ENCODE data around the gene QKI.
"Not testable (repeated sequence)": the region's sequence is repeated elsewhere in the genome, so short reads cannot be mapped to it uniquely, and the experiment has no call there.

QKI gene

DNA sequence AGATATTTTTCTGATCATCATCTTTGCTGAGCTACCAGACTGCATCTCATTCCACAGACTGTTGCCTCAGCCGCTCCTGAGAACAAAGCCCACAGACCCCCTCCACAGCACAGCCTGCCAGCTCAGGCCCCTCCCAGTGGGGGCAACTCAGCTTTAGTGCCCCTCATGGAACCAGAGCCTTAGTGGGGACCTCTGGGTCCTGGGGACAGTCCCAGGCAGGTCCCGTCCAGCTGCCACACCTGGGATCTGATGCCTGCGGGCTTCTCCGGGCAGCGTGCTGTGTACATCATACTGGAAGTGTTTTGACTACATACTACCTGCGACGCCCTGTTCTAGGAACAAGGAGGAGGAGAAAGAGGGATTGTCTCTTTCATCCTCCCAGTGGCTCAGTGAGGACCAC is 38.3 kb upstream of the QKI start:
- Histone ChIP-seq H4K20me1 (no peaks in the 10 kb centered on the region), H3K9me3 (no peaks in the 10 kb centered on the region), H3K9ac (no peak overlapping the region), H3K27me3 (no peaks in the 10 kb centered on the region), H3K36me3 (no peaks in the 10 kb centered on the region), H3K27ac (no peak overlapping the region), H3K4me2 (no peak overlapping the region), H3K4me1 (peaks cover 17% of the 10 kb centered on the region), H3K4me3 (no peak overlapping the region)
- TF ChIP-seq Cebpa-rat (IDR thresholded peaks at IDR 0.05): no peak

DNA sequence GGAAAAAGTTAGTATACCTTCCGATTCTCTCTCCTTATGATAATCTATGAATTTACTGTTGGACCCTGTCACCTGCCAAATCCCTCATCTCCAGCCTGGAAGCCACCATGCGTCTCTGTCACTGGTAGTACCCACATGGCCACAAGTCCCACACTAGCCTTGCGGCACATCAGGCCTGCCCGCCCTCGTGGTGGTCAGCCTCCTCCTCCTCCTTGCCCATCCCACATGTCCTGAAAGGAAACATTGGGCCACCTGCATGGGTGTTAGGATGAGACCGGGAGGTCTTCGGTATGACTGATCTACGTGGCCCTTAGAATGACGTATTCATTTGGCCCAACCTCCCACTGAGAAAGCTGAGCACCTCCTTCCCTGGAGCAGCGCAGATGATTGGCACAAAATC is 37.0 kb upstream of the QKI start:
- Histone ChIP-seq H3K4me1 (peaks cover 14% of the 10 kb centered on the region), H3K27me3 (no peaks in the 10 kb centered on the region), H3K9ac (no peak overlapping the region), H4K20me1 (no peaks in the 10 kb centered on the region), H3K27ac (no peak overlapping the region), H3K4me2 (no peak overlapping the region), H3K36me3 (no peaks in the 10 kb centered on the region), H3K4me3 (no peak overlapping the region), H3K9me3 (no peaks in the 10 kb centered on the region)
- no peak for TF ChIP-seq Cebpa-rat (IDR thresholded peaks at IDR 0.05)

DNA sequence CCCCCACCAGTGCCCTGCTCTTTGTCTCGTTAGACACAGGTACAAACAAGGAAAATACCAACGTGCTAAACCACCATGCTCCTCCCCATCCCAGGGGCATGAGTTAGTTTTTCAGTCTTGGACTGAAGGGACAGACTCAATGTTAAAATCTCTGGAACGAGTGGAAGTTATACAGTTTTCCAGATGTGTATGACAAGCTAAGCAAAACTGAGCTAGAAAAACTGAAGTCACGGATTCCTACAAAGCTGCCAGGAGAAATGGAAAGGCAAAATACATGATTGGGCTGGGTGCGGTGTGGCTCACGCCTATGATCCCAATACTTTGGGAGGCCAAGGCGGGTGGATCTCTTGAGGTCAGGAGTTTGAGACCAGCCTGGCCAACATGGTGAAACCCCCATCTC is 34.3 kb upstream of the QKI start:
- no peak overlapping the region for H3K9ac ChIP-seq
- no peaks in the 10 kb centered on the region for H4K20me1 ChIP-seq
- no peak for TF ChIP-seq Cebpa-rat (IDR thresholded peaks at IDR 0.05)
- H3K27ac ChIP-seq: no peak overlapping the region
- no peaks in the 10 kb centered on the region for H3K27me3 ChIP-seq
- peaks cover 16% of the 10 kb centered on the region for H3K9me3 ChIP-seq
- H3K4me2 ChIP-seq: no peak overlapping the region
- no peaks in the 10 kb centered on the region for H3K36me3 ChIP-seq
- H3K4me1 ChIP-seq: peaks cover 8% of the 10 kb centered on the region
- H3K4me3 ChIP-seq: no peak overlapping the region

DNA sequence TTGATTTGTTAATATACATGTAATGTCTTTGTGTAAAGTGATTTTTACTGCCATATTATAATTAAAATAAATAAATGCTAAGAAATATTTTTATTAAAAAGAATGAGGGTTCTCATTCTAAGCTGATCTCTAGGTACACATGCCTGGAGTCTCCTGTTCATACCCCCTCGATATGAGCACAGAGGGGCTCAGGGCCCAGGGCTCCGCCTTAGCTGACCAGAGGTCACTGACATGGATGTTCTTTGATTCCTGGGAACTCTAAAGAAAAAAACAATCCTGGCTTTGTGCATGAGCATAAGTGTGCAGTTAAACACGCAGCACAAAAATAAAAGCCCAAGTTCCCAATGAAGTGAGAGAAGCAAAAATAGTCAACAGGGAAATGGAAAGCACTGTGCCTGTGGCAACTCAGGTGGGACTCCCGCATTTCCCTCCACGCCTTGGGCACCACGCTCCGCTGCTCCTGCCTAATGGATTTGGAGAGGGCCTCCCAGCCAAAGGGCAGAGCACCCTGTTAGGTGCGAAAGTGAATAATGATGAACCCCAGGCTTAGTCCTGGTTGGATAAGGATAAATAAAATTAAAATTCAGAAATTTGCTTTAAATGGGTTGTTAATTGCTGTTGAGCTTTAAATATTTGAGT is 33.3 kb upstream of the QKI start:
- H3K9me3 ChIP-seq: peaks cover 16% of the 10 kb centered on the region
- no peak for TF ChIP-seq Cebpa-rat (IDR thresholded peaks at IDR 0.05)
- no peak overlapping the region for H3K4me3 ChIP-seq
- H4K20me1 ChIP-seq: no peaks in the 10 kb centered on the region
- no peak overlapping the region for H3K9ac ChIP-seq
- H3K27ac ChIP-seq: no peak overlapping the region
- H3K27me3 ChIP-seq: no peaks in the 10 kb centered on the region
- no peak overlapping the region for H3K4me2 ChIP-seq
- no peaks in the 10 kb centered on the region for H3K36me3 ChIP-seq
- no peaks in the 10 kb centered on the region for H3K4me1 ChIP-seq

DNA sequence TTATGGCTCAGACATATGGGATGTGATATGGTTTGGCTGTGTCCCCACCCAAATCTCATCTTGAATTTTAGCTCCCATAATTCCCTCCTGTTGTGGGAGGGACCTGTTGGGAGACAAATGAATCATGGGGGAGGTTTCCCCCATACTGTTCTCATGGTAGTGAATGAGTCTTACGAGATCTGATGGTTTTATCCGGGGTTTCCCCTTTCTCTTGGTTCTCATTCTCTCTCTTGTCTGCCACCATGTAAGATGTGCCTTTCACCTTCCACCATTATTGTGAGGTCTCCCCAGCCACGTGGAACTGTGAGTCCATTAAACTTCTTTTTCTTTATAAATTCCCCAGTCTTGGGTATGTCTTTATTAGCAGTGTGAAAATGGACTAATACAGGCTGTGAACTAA is 31.1 kb upstream of the QKI start:
- Histone ChIP-seq H3K9me3 (peaks cover 16% of the 10 kb centered on the region), H3K4me1 (peaks cover 15% of the 10 kb centered on the region)
- H3K4me3 ChIP-seq, H4K20me1 ChIP-seq, H3K27ac ChIP-seq, H3K36me3 ChIP-seq, H3K27me3 ChIP-seq, H3K4me2 ChIP-seq, H3K9ac ChIP-seq: not testable (repeated sequence)

DNA sequence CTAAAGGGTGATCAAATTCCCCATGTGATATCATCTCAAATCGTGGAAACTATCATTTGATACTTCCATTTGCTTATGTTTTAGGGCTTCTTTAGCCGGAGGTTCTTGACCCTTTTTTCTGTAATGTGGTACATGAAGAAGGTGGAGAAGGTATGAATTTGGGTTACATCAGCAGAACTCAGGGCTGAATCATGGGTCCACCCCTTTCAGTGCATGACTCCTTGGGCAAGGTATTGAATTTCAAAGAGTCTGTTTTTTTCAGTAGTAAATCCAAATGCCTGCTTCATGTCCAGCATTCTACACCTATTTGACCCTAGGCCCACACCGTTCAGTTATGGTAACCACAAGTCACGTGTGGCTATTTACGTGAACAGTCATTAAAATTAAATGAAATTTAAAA is 30.6 kb upstream of the QKI start:
- no peak overlapping the region for H3K27ac ChIP-seq
- H3K4me1 ChIP-seq: peaks cover 15% of the 10 kb centered on the region
- no peak overlapping the region for H3K4me3 ChIP-seq
- no peaks in the 10 kb centered on the region for H3K36me3 ChIP-seq
- peaks cover 16% of the 10 kb centered on the region for H3K9me3 ChIP-seq
- H3K9ac ChIP-seq: no peak overlapping the region
- no peaks in the 10 kb centered on the region for H4K20me1 ChIP-seq
- no peak overlapping the region for H3K4me2 ChIP-seq
- no peaks in the 10 kb centered on the region for H3K27me3 ChIP-seq
- no peak for TF ChIP-seq Cebpa-rat (IDR thresholded peaks at IDR 0.05)

DNA sequence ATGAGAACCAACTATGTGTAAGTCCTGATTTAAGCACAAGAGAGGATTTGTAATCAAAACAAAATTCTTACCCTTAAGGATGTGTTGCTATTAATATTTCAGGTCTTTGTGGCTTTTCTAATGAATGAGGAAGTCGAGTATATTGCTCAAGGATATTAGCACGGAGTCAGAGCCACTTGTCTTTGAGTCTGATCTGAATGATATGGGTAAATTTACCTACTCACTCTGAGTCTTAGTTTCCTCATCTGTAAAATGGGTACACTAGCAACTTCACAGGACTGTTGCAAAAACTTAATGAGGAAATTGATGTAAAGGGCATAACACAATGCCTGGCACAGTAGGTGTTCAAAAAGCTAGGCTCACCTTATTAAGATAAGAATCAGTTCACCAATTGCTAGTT is 30.0 kb upstream of the QKI start:
- TF ChIP-seq Cebpa-rat (IDR thresholded peaks at IDR 0.05): no peak
- Histone ChIP-seq H3K4me3 (no peak overlapping the region), H3K9ac (no peak overlapping the region), H3K36me3 (no peaks in the 10 kb centered on the region), H3K9me3 (peaks cover 16% of the 10 kb centered on the region), H3K4me2 (no peak overlapping the region), H3K4me1 (peaks cover 19% of the 10 kb centered on the region), H3K27ac (no peak overlapping the region), H4K20me1 (no peaks in the 10 kb centered on the region), H3K27me3 (no peaks in the 10 kb centered on the region)

DNA sequence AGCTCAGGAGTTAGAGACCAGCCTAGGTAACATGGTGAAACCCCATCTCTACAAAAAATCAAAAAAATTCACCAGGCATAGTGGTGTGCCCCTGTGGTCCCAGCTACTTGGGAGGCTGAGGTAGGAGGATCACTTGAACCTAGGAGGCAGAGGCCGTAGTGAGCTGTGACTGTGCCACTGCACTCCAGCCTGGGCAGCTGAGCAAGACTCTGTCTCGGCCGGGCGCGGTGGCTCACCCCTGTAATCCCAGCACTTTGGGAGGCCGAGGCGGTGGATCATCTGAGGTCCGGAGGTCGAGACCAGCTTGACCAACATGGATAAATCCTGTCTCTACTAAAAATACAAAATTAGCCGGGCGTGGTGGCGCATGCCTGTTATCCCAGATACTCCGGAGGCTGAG is 29.0 kb upstream of the QKI start:
- H3K27me3 ChIP-seq, H3K9ac ChIP-seq, H4K20me1 ChIP-seq, H3K27ac ChIP-seq, H3K4me3 ChIP-seq, H3K36me3 ChIP-seq, H3K4me2 ChIP-seq: not testable (repeated sequence)
- peaks cover 16% of the 10 kb centered on the region for H3K9me3 ChIP-seq
- peaks cover 22% of the 10 kb centered on the region for H3K4me1 ChIP-seq

DNA sequence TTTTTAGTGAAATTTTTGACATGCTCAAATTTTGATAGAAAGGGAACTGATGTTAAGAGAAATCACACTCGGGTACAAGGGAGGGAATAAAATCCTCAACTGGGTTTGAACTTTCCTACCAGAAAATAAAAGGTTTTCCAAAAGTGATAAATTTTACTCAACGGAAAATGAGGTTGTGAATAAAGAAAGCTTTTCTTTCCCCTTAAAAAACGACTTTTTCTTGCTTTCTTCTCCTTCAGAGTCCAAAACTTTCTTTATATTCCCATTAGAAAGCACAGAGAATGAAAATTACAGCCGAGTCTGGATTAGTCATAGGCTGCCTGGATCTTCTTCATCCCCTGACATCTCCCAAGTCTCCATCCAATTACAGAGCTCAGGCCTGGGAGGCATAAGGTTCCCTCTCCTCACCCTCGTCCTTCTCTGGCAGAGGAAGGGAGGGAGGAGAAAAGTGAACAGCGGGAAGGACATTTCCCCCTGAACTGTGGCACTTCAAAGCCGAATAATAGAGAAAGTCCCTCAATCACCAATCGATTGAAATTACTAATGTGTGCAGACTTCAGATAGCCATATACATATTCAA is 28.1 kb upstream of the QKI start:
- Histone ChIP-seq H3K4me2 (no peak overlapping the region), H3K9me3 (peaks cover 16% of the 10 kb centered on the region), H3K4me1 (peaks cover 22% of the 10 kb centered on the region), H3K27ac (no peak overlapping the region), H3K36me3 (no peaks in the 10 kb centered on the region), H3K27me3 (no peaks in the 10 kb centered on the region), H3K9ac (no peak overlapping the region), H3K4me3 (no peak overlapping the region), H4K20me1 (no peaks in the 10 kb centered on the region)
- no peak for TF ChIP-seq Cebpa-rat (IDR thresholded peaks at IDR 0.05)

DNA sequence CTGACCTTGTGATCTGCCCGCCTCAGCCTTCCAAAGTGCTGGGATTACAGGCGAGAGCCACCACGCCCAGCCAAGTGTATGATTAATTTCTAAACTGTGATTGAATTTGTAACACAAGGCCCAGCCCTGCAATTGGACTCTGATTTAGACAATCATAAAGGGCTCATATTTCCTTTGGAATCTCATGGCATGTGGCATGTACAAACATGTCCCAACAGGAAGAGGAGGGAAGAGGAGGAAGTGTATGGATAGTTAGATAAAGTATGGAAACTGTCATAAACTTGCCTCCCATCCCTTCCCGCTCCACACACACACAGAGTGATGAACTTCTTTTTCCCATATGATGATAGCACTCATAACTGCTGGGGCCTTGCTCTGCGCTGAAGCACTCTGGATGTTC is 27.2 kb upstream of the QKI start:
- TF ChIP-seq Cebpa-rat (IDR thresholded peaks at IDR 0.05): no peak
- H3K4me2 ChIP-seq: peak overlapping the region; percentile 46
- no peak overlapping the region for H3K4me3 ChIP-seq
- H4K20me1 ChIP-seq: no peaks in the 10 kb centered on the region
- no peaks in the 10 kb centered on the region for H3K36me3 ChIP-seq
- no peaks in the 10 kb centered on the region for H3K27me3 ChIP-seq
- H3K27ac ChIP-seq: no peak overlapping the region
- H3K9me3 ChIP-seq: peaks cover 16% of the 10 kb centered on the region
- H3K4me1 ChIP-seq: peaks cover 22% of the 10 kb centered on the region
- H3K9ac ChIP-seq: no peak overlapping the region

DNA sequence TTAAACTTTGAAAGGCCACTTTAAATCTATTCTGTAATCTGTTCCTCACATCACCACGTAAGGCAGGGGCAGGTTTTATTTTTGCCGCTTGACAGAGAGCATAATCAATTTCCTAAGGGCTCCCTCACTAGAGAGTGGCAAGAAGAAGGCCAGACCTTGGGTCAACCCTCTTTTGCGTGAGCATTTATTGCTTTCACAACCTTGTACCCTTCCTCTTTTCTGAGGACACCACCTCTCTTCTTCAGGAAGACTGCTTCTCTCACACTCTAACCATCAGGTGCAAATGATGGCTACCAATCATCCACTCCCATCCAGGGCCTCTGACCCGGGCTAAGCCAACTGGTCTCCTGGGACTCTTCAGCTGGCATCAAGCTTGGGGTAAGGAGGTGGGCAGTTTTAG is 25.2 kb upstream of the QKI start:
- H3K36me3 ChIP-seq: no peaks in the 10 kb centered on the region
- peaks cover under 1% of the 10 kb centered on the region; the same call in 1 of the 2 replicates for H3K9me3 ChIP-seq
- no peaks in the 10 kb centered on the region for H3K27me3 ChIP-seq
- no peak overlapping the region for H3K4me2 ChIP-seq
- no peaks in the 10 kb centered on the region for H4K20me1 ChIP-seq
- no peak overlapping the region for H3K4me3 ChIP-seq
- no peak overlapping the region for H3K9ac ChIP-seq
- TF ChIP-seq Cebpa-rat (IDR thresholded peaks at IDR 0.05): no peak
- H3K27ac ChIP-seq: no peak overlapping the region
- peaks cover 22% of the 10 kb centered on the region for H3K4me1 ChIP-seq

Measured in BLaER1 (cell line).